ENCODE data around the gene LYPD4.

DNA sequence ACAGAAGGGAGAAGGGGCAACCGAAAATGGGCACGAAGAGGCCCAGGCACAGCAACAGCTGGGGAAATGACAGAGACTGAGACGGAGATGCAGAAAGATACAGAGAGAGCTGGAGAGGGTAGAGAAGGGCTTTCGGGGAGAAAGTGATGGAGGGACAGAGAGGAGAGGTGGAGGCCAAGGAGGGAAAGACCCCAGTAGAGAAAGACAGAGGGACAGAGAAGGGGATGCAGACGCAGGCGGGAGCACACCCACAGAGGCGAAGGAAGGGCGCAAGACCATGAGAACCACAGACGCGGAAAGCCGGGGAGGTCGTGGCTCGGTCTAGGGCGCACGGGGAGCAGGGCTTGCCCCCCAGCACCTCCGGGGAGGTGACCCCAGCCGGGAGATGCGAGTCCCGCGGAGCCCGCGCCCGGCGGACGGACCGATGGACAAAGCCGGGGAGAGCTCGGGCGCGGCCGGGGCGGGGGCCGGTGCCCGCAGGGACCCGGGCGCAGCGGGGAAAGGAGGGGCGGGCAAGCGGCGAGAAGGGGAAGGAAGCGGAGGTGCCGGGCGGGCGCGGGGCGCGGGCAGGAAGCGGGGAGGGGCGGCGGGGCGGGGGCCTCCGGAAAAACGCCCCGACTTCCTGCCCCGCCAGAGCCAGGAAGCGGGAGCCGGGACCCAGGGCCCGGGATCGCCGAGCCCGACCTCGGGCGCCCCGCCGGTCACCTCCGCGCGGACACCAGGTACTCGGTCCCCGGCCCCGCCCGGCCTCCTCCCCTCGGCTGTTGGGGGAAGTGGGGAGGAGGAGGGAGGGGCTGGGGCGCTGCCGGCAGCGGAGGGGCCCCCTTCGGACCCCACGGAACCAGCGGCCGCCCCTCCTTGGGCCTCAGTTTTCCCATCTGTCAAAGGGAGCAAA, 38.3 kb upstream of the LYPD4 start, which contains the start of gene ARHGEF1:
- TF ChIP-seq, protein P1, sequence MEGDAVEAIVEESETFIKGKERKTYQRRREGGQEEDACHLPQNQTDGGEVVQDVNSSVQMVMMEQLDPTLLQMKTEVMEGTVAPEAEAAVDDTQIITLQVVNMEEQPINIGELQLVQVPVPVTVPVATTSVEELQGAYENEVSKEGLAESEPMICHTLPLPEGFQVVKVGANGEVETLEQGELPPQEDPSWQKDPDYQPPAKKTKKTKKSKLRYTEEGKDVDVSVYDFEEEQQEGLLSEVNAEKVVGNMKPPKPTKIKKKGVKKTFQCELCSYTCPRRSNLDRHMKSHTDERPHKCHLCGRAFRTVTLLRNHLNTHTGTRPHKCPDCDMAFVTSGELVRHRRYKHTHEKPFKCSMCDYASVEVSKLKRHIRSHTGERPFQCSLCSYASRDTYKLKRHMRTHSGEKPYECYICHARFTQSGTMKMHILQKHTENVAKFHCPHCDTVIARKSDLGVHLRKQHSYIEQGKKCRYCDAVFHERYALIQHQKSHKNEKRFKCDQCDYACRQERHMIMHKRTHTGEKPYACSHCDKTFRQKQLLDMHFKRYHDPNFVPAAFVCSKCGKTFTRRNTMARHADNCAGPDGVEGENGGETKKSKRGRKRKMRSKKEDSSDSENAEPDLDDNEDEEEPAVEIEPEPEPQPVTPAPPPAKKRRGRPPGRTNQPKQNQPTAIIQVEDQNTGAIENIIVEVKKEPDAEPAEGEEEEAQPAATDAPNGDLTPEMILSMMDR (conservative IDR thresholded peaks at IDR 0.05 in 1 of 2, IDR thresholded peaks at IDR 0.05 in 1 of 2; ENCODE audit: low read depth in 1 of 2, low read length in 2 of 2), result no peak
- TF ChIP-seq EZH2 (IDR thresholded peaks at IDR 0.05; ENCODE audit: low read length, missing control alignments), result no peak

All from fibroblast of lung (primary cell).